HG03460 (cell line): ENCODE measurements around the gene NEAT1.

ENCODE experiments used
- ATAC-seq: cut with Tn5 transposase; IDR thresholded peaks from one replicate; pipeline ENCODE4 v1.9.1; 2021; ENCODE audit not compliant: unreplicated experiment

NEAT1 gene

DNA sequence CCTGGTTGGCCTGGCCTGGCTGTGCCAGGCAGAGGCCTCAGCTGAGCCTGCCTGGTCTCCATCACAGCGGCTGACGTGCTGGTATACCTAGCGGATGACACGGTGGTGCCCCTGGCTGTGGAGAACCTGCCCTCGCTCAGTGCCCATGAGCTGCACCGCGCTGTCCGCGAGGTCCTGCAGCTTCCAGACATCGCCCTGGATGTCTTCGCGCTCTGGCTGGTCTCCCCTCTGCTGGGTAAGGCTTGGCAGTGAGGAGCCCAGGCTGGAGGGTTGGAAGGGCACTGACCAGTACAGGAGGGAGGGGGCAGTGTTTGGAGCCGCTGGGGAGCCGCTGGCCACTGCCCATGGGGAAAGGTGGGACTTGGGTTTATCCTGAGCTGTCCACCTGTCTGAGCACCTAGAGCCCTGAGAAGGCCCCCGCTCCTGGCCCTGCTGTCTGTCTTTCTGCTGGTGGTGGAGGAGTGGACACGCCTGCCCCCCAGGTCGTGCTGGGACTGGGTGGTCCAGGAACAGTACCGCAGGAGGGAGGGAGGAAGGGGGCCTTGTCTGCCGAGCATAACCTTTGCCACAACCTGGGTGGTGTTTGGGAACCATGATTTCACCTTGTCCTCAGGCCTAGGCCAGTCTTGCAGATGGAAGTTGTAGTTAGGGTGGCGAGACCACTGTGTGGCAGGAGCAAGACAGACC is 33.2 kb upstream of the NEAT1 start:
- ATAC-seq, result no peak

DNA sequence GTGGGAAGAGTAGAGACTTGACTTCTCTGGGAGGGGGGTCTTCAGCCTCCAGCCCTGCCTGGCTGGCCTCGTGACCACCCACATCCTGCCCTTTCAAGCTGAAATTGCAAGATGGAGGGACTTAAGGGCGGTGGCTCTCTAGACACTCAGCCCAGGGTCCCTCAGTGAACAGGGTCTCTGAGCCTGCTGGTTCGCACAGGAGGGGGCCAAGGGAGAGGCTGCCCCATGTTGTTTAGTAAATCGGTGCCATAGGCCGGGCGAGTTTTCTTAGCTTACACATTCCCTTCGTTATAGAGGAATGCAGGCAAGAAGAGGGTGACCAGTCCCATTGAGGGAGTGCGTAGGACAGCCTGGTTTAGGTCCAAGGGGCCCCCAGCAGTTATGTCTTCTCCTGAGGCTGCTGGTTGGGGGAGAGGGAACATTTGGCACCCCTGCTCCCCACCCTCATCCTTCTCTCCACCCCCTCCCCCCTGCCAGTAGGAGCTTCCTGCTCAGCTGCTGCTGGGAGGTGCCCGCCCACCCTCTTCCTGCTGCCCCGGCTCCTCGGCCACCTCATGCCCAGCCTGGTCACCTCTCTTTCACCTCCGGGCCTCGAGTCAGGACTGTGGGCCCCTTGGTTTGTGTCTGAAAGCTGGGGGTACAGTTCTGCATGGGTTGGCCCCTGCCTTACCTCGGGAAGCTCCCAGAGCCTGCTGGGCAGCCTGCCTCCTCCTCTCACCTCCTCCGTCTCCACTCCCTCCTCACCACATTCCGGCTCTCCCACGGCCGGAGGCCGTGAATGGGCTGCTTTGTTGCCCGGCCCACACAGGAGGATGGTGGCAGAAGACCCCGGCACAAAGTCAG is 32.3 kb upstream of the NEAT1 start:
- no peak for ATAC-seq

DNA sequence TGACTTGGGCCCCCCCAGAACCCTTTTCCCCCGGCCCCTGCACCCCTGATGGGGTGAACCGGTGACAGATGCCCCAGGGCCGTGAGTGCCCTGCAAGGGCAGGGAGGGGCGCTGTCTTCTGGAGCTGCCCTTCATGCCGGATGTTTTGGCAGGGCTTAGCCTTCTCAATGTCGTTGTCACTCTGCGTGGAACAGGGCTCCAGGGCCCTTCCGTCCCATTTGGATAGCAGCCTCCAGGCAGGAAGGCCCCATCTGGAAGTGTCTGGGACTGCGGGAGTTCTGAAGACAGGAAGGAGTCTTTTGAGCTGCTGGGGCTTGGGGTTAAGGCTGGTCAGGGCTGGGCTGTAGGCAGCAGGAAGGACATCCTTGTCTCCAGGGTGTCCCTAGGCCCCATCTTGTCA is 31.6 kb upstream of the NEAT1 start:
- ATAC-seq, result no peak

DNA sequence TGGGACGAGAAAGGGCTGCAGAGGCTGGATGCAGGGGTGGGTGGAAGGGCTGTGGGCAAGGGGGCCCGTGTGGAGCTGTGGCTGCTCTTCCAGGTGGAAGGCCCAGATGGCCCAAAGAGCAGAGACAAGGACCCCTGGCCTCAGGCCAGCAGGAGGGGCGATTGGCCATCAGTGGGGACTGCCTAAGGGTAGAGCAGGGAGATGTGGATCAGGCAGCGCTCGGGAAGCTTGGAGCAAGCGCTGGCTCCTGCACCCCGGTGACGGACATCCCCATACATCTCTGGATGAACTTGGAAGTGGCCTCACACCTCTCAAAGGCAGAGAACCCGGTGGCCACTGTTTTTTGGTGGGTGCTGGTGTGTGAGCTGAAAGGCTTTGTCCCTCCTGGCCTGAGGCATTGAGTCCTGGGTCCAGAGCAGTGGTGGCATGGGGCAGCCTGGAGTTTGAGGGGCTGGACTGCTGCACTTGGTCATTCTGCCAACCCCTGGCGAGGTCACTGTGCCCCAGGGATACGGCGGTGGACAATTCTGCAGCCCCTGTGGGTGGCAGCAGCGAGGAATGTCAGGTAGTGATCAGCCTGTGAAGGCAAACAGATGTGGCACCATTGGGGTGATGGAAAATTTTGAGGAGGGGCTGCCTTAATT is 30.3 kb upstream of the NEAT1 start:
- ATAC-seq, result no peak

DNA sequence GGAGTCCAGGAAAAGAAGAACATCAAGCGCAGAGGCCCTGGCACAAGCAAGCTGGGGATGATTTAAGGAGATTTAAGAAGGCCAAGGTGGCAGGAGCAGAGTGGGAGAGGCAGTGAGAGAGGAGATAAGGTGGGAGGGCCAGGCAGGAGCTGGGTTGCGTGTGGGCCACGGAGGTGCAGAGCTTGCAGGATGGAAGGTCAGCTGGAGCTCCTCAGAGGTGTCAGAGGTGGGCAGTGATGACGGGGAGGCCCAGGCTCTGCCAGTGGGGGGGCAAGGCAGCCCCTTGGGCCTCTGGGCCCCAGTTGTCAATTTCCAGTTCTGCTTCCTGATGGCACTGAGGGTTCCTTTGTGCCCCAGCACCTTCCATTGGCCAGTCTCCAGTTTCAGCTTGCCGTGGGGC is 29.7 kb upstream of the NEAT1 start:
- no peak for ATAC-seq

DNA sequence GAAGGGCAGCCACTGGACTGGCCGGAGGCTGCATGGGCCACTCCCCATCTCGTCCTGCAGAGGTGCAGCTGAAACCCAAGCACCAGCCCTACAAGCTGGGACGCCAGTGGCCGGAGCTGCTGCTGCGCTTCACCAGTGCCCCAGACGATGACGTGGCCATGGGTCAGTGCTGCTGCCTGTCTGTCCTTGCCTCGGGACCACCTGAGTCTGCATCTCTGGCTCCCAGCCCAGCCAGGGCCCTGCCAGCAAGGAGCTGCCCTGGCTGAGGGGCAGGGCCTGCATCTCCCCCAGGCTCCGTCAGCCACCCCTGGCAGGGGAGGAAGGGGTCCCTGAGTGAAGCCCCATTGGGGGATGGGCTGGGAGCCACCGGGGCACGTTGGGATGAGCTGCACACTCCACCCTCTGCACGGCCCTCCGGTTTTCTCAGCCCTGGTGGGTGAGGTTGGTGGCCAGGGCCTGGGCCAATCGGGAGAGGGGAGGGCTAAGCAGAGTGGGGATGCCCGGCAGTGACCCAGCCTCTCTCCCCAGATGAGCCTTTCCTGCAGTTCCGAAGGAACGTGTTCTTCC is 29.0 kb upstream of the NEAT1 start:
- no peak for ATAC-seq

DNA sequence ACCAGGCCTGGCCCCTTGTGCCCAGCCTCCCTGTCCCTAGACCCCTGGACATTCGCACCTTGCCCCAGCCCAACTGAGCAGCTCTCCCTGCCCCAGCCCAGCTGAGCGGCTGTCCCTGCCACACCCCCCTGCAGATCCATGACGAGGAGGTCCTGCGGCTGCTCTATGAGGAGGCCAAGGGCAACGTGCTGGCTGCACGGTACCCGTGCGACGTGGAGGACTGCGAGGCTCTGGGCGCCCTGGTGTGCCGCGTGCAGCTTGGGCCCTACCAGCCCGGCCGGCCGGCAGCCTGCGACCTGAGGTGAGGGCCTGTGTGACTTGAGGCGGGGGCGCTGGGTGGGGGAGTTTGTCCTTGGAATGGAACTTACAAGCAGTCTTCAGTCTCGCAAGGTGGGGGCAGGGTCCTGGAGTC is 28.5 kb upstream of the NEAT1 start:
- ATAC-seq, result no peak

DNA sequence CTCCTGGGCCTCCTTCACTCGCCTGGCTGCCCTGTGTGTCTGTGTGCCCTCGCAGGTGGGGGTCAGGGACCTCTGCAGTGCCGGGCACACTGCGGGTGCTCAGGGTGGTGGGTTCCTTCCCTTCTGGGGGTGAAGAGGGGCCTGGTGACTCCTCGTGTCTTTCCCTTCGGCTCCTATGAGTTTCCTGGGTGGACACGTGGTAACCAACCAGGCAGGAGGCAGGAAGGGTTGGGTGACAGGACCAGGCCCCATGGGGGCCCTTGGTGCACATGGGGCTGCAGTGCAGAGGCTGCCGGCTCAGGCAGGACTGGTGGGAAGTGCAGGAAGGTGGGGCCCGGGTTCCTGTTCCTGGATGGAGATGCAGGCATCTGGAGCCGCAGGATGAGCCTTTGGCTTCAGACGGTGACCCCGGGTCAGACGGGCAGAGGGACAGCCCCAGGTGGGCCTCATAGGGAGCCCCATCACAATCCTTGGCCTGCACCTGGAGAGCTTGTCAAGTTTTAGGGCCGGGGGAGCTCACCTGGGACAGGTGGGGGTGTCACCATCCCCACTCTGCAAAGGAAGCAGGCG is 26.6 kb upstream of the NEAT1 start:
- no peak for ATAC-seq

DNA sequence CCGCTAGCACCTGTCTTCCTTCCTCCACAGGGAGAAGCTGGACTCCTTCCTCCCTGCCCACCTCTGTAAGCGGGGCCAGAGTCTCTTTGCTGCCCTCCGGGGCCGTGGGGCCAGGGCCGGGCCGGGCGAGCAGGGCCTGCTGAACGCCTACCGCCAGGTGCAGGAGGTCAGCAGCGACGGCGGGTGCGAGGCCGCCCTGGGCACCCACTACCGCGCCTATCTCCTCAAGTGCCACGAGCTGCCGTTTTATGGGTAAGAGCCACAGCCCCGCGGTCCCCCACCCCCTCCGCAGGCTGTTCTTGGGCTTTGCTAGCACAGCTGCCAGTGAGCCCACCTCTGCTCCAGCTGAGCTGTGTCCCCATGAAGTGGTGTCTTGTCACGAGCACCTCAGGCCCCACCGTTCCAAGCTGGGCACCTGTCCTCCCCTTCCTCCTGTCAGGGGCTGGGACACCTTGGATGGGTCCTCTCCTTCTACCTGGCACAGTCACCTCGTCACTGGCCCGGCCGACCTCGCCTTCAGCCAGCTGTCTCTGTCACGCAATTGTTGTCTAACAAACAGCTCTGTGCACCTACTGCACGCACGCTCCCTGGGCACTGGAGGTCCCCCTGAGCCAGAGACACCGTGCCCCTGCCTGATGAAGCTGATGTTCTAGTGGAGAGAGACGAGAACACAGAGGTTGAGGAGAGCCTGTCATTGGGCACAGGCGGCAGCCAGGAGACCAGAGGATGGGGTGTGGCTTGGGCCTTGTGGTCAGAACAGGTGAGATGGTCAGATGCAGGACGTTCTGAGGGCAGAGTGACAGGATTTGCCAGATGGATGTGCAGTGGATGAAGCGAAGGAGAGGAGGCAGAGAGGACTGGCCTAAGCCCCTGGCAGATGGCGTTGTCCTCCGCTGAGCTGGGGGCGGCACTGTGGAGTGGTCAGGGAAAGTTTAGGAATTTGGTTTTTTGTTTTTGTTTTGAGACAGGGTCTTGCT is 25.5 kb upstream of the NEAT1 start:
- ATAC-seq, result no peak

DNA sequence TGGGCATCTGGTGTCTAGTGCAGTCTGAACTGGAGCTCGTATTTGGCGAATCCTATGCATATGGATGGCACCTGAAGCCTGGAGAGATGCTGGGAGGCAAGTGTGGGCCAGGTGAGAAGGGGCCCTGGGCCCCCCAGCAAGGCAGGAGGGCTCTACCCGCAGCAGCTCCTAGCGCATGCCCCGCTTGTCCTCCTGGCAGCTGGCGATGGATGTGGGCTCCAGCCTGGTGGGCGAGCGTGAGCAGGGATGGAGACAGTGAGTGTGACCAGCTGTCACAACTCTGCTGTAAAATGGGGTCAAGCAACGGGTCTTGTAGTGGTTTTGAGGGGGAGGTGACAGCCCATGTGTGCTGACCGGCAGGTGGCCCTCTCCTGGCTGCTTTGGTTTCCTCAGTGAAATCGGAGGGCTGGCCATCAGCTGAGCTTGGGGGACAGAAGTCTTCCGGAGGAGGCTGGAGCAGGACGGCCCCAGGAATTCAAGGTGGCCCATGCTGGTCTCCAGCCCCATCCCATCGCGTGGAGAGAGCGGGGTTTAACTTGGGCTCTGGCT is 24.2 kb upstream of the NEAT1 start:
- no peak for ATAC-seq

DNA sequence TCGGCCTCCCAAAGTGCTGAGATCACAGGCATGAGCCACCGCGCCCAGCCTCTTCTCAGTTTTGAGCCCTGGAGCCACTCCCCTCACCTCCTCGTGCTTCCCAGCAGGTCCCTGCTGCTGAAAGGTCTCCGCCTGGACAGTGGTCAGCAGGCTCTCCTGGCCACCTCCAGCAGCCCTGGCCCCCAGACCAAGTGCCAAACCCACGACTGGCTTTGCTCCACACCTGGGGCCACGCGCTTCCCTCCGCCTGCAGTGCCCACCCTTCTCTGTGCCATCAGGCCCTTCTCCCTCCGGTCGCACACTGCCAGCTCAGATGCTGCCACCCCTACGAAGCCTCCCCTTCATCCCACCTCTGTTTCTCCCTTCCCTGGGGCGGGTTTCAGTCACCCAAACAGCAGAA is 23.3 kb upstream of the NEAT1 start:
- no peak for ATAC-seq

DNA sequence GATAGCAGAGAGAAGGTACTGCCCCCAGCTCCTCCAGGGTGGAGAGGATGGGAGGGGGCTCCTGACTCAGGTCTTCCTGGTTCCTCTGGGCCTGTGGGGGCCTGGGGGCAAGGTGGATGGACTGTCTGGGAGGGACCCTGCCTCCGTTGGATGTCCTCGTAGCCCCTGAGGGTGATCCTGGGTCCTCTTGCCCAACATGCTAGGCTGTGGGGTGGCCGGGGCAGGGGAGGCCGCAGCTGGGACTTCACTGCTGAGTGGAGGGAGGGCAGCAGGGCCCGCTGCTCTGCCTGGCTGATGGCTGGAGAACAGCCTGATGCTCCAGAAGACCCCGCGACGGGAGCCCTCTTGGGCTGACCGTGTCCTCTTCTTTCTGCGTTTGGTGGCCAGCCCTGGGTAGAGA is 22.8 kb upstream of the NEAT1 start:
- ATAC-seq, result no peak

DNA sequence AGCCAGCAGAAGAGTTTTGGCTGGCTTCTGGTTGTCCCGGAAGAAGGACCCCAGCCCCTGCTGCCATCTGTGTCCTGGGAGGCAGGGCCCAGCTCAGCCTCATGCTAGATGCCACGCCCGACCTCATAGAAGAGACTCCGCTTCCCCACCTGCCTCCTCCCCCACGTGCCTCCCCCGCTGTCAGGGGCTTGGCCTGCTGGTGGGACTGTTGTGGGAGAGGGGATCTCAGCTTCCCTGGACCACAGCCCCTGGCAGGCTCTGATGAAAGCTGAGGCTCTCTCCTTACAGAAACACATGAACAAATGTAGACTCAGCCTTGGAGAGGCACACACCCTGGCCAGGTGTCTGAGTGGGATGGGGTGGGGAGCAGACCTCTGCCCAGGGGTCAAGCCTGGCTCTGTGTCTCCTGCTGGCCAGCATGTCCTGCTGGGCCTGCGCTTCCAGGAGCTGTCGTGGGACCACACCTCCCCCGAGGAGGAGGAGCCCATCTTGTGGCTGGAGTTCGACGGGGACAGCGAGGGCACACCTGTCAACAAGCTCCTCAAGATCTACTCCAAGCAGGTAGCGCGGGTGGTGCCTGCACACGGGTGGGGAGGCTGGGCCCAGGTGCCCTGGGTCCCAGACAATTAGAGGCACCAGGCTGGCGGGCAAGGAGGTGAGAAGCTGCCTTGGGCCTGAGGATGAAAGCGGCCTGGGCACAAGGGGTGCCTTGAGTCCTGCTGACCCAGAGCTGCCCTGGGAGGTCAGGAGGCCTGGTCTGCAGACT is 22.1 kb upstream of the NEAT1 start:
- ATAC-seq, result no peak

DNA sequence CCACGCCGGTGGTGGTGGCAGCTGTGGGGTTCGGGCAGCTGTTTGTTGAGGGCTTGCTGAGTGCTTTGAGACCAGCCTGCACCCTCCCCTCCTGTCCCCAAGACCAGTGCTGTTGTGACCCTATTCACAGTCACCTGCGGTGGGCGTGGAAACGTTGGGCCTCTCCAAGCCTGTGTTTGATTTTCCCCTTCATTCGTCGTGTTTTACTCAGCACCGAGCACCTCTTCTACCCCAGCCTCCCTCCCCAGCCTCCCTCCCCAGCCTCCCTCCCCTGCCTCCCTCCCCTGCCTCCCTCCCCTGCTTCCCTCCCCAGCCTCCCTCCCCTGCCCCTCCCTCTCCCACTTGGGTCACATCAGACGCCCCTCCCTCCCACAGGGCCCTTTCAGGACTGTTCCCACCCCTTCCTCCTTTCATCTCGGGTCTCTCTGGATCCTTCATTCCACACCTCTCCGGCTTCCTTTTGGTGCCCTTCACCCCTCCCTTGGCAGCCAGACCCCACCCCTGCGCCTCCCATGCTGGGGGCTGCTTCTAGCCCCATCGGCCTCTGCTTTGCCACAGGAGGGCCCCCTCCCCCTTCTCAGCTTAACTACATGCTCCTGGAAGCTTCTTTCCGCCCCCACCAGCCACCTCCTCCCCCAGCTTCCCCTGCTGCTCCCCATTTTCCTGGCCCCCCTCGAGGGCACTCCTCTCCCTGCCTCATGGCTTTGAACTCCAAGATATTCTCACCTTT is 21.4 kb upstream of the NEAT1 start:
- ATAC-seq, result no peak

DNA sequence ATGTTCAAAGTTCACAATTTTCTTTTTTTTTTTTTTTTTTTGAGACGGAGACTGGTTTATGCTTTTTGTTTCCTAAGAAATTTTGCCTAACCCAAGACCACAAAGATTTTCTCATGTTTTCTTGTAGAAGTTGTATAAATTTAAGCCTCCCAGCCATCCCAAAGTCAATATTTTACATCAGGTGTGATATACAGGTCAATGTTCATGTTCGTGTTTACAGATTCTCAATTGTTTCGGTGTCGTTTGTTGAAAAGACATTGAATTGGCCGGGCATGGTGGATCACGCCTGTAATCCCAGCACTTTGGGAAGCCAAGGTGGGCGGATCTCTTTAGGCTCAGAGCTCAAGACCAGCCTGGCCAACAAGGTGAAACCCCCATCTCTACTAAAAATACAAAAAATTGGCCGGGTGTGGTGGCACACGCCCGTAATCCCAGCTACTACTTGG is 20.8 kb upstream of the NEAT1 start:
- no peak for ATAC-seq

DNA sequence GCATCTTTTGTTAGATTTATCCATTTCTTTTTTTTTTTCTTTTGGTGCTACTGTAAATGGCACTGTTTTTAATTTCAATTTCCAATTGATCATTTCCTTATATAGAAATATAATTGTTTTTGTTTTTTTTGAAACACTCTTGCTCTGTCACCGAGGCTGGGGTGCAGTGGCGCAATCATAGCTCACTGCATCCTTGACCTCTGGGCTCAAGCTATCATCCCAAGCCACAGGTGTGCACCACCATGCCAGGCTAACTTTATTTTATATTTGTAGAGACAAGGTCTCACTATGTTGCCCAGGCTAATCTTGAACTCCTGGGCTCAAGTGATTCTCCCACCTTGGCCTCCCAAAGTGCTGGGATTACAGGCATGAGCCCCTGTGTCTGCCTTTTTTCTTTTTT is 19.8 kb upstream of the NEAT1 start:
- no peak for ATAC-seq

DNA sequence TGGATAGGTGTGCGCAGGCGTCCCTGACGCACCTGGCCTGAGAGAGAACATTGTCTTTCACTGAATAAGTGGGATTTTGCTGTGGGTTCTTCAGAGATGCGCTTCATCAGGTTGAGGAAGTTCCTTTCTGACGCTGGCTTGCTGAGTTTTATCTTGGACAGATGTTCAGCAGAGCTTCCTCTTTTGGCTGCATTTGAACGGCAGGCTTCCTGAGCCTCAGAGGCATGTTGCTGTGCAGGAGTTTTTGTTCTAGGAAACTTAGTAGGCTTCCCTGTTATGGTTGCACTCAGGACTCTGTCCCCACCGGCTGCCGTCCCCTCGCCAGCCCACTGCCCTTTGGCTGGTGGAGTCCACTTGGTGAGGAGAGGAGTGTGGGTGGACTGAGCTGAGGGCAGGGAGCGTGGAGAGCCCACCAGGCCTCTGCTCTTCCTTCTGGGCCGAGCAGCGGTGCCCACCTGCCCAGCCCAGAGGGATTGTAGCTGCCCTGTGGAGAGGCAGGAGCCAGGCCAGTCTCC is 18.9 kb upstream of the NEAT1 start:
- no peak for ATAC-seq

DNA sequence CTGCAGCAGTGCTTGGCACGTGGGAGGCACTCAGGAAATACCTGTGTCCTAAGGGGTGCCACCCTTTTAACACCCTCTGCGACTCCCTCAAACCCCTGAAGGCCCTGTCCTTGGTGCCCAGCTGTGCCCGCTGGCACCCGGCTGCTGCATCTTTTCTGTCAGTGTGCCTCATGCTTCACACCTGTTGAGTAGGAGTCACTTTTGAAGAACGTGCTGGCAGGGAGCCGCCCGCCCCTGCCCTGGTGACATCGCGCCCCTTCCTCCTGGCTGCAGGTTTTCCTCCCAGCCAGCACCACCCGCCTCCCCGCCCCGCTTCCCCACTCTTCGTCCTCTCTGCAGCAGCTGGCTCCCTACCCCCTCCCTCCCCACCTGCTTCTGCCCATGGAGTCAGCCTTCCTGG is 18.4 kb upstream of the NEAT1 start:
- no peak for ATAC-seq
